Skin of body (tissue), 1 donor: Measurements from ENCODE around the gene L1CAM. TPM values are rescaled to one million over a fixed set of nuclear protein-coding genes. Genes with fewer than 3 reads are reported as not detected.

ENCODE experiments used
- total RNA-seq: library from RNA; depleted of rRNA; stranded (reverse); fragments of >200 nt; gene quantifications from one replicate; pipeline ENCODE4 v1.2.3, GENCODE V29; 2014

Gene L1CAM
- total RNA-seq, 1 donor from 2014 or later: 3.6 TPM

Other genes starting within 250 kb of the L1CAM start
- 0.10 TPM for gene DUSP9, start 239.0 kb downstream of the L1CAM start, total RNA-seq
- 0.99 TPM for gene PNCK, start 212.4 kb downstream of the L1CAM start, total RNA-seq
- 22.0 TPM for gene SLC6A8, start 198.2 kb downstream of the L1CAM start, total RNA-seq
- gene BCAP31, start 161.8 kb downstream of the L1CAM start, total RNA-seq: 92.8 TPM
- 4.0 TPM for gene ABCD1, start 161.3 kb downstream of the L1CAM start, total RNA-seq
- gene PLXNB3, start 121.9 kb downstream of the L1CAM start, total RNA-seq: 2.2 TPM
- 6.7 TPM for gene SRPK3, start 105.1 kb downstream of the L1CAM start, total RNA-seq
- gene IDH3G, start 91.8 kb downstream of the L1CAM start, total RNA-seq: 26.6 TPM
- gene SSR4, start 91.5 kb downstream of the L1CAM start, total RNA-seq: 99.7 TPM
- gene PDZD4, start 55.6 kb downstream of the L1CAM start, total RNA-seq: 3.1 TPM
- gene AVPR2, start 18.5 kb upstream of the L1CAM start, total RNA-seq: 0.89 TPM
- gene ARHGAP4, start 40.1 kb upstream of the L1CAM start, total RNA-seq: 14.4 TPM
- 25.9 TPM for gene NAA10, start 48.9 kb upstream of the L1CAM start, total RNA-seq
- 5.0 TPM for gene RENBP, start 58.5 kb upstream of the L1CAM start, total RNA-seq
- gene HCFC1, start 85.6 kb upstream of the L1CAM start, total RNA-seq: 13.6 TPM
- gene TMEM187, start 86.6 kb upstream of the L1CAM start, total RNA-seq: 2.9 TPM
- 19.6 TPM for gene IRAK1, start 133.7 kb upstream of the L1CAM start, total RNA-seq
- gene MECP2, start 211.5 kb upstream of the L1CAM start, total RNA-seq: 22.2 TPM